HL-60 (cell line): Measurements from ENCODE around the gene PSMD3.

Experiments used
- CTCF ChIP-seq: IDR thresholded peaks from one replicate; pipeline ENCODE4 v1.5.1; 2011; ENCODE audit warnings: low read length, control low read depth, inconsistent platforms; ENCODE audit not compliant: insufficient read depth
- GABPA ChIP-seq: IDR thresholded peaks from 2 replicates; pipeline ENCODE4 v1.6.1; 2012; ENCODE audit warnings: low read depth

- TF ChIP-seq GABPA (no peak), CTCF (no peak)
Measured at GRCh38 chr17:40027614-40028012, 47.0 kb downstream of the PSMD3 start.
